DMS153 treated with DMSO at 0.1 percent for 48 hours (cell line): Measurements from ENCODE around the gene STRN.

Experiments
- DNase-seq: peaks from one replicate; lab custom pipeline; 2025; ENCODE audit not compliant: unreplicated experiment; lab: John Stamatoyannopoulos, UW

Gene STRN

DNA sequence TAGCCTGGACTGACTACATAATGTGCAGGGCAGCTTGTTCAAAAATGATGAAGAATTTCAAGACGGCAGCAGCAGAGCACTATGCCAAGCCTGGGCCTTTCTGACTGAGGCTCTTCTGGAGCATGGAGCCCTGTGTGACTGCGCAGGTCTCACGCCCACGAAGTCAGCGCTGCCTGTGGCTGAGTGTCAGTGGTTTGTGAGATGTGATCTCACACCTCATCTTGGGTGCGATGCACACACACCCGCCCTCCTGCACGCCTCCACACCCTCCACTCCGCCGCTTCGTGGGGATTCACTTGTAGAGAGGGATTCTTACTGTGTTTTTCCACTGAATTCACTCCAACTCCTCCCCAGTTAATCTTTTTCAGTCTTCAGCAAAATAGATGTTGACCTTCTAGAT, 166.0 kb downstream of the STRN start:
- no peak for DNase-seq

DNA sequence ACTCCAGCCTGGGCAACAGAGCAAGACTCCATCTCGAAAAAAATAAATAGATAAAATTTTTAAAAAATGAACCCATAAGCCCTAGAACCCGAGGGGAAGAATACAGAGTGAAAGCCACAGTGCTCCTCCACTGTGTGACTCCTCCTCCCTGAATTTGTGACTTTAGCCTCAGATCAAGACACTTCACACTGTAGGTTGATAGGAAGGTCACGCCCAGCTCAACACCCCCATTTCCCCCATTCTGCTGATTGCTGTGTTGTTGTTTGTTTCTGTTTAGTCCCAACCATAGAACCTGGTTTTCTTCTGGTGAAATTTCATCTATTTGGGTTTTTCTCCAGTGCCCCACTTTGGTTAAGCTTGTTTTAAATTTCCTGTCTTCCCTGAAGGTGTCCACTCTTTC, 167.6 kb downstream of the STRN start:
- DNase-seq: no peak

GRCh38 chr2:36797324-36798070, 168.8 kb downstream of the STRN start:
- no peak for DNase-seq
